NCI-H1694 treated with DMSO at 0.1 percent for 48 hours (cell line): ENCODE measurements around the gene PANK4.

Experiments
- DNase-seq: peaks from one replicate; lab custom pipeline; 2025; lab: John Stamatoyannopoulos, UW

Gene PANK4

DNA sequence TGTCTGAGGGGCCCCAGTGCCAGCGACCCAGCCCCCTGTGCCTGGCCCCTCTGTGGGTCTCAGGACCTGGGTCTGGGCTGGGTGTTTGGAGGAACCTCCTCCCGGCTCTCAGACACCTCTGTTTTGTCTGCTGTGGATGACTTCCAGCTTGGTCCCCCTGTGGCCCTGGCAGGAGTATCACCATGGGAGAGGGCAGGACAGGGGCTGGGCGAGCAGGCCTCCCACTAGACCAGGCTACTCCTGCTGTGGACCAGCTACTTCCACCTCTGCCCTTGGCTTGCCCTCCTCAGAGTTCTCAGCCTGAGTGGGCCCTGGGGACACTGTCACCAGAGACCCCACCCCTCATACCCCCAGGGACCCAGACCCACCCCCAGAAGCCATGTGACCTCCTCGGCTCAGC lies 28.5 kb downstream of the PANK4 start:
- no peak for DNase-seq

DNA sequence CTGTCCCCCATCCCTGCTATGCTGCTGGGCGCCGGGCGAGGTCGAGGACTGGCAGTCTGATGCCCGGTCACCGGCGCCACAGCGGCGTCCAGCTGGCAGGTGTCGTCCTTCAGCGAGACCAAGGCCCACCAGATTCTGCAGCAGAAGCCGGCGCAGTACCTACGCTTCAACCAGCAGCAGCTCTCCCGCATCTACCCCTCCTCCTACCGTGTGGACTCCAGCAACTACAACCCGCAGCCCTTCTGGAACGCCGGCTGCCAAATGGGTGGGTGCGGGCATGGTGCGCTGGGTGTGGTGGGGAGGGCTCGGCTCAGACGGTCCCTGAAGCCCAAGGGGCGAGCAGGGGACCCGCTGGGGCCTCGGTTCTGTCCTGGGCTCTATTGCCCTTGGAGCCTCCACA lies 29.6 kb downstream of the PANK4 start:
- DNase-seq = no peak

DNA sequence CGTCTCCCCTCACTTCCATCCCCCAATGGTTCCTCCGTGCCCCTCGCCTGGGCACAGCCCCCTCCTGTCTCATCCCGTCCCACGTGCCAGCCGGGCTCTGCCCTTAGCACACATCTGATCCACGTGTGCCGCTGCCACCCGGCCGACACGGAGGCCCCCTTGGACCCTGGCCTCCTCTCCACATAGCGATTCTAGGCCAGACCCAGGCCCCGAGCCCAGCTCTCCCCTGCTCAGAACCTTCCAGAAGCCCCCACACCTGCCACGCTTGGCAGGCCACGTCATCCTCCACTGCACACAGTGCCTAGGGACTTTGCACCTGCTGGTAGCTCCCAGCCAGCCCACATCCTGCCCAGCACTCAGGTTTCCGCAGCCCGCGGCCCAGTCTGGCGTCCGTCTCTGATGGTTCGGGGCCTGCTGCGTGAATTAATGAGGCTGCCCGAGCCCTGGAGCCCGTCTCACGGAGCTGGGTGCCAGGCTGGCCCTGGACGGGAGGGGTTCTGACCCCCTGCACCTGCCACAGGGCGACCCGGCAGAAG lies 30.2 kb downstream of the PANK4 start:
- no peak for DNase-seq

DNA sequence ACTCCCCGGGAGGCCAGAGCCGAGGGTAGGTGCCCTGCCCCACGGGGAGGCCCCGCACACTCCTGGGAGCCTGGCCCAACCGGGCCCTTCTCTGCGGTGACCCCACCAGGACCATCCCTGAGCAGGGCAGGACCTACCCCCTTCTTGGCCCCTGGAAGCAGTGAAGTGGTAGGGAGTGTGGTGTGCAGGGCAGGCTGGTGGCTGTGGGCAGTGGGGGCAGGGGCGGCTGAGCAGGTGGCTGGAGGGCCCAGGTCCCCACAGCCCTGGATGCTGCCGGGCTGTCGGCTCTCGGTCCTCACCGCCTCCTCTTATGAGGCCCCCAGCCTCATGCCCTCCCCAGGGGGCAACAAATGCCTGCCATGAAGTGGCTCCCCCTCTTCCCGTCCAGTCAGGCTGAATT lies 30.9 kb downstream of the PANK4 start:
- no peak for DNase-seq

DNA sequence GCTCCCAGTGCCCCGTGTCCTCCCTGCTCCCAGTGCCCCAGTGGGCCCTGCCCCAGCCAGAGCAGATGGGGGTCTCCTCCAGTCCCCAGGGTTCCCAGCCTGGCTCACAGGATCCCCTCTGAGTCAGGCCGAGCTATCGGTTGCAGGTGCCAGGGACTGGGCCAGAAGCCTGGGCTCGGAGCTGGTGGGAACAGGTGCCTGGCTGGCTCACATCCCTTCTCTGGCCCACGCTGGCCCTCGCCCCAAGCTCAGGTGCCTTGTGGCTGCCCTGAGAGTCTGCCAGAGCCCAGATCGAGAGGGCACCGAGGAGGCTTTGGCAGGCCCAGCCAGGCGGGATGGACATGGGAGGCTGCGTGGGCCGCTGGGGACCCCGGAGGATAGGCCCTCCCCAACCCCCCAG lies 31.4 kb downstream of the PANK4 start:
- DNase-seq = no peak

DNA sequence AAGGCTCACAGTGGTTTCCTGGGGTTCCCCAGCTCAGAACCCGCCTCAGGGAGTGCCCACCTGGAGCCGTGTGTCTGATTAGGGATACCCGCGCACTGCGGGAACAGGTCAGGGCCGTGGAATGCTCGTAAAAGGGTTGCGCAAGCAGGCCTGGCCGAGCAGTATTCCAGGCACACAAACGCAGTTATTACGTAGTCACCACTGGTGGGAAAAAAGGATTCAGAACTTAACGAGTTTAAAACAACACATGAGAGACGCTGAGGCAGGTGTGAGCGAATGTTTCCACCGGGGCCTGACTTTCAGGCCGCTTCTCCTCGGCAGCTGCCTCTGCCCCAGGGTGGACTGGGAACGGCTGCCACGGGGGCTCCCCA lies 32.1 kb downstream of the PANK4 start:
- DNase-seq = no peak

DNA sequence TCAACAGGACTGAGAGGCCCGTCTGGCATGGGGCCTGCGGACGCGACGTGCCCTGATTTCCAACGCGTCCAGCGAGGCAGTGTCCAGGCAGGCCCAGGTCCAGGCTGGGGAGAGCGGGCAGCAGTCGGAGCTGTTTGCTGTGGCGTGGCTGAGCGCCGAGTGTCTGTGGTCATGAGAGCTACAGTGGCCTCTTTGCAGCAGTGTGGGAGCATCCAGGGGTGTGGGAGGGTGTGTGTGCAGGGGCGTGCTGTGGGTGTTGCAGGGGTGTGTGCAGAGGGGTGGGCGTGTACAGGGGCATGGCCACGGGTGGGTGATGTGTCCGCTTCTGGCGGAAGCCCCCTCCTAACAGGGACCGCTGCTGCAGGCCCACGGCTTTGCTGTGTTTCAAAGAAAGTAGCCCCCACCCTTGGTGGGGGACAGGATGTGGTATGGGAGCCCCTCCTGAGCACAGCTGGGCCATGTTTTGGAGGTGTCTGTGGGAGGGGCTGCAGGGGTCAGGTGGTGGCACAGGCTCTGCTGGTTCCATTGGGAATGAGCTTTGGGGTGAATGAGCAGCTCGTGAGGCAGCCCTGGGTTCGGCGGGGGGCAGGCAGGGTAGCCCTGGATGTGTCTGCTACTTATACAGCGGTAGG lies 32.6 kb downstream of the PANK4 start:
- no peak for DNase-seq

DNA sequence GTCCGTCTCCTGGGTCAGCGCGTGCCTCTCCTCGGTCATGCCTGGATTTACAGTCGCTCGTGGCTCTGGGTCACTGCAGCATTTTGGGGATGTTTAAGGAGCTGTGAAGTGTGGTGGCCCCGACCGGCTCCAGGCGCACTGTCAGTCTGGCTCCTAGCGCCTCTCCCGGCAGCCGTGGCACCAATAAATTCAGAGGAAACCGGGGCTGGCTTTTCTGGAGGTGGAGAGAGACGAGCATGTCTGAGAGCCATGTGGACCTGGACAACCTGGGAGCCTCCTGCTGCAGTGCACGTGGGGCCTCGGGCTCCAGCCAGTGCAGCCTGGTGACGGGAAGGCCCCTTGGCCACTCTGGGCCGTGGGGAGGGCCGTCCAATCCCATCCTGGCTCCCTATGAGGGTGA lies 33.2 kb downstream of the PANK4 start:
- DNase-seq = no peak

DNA sequence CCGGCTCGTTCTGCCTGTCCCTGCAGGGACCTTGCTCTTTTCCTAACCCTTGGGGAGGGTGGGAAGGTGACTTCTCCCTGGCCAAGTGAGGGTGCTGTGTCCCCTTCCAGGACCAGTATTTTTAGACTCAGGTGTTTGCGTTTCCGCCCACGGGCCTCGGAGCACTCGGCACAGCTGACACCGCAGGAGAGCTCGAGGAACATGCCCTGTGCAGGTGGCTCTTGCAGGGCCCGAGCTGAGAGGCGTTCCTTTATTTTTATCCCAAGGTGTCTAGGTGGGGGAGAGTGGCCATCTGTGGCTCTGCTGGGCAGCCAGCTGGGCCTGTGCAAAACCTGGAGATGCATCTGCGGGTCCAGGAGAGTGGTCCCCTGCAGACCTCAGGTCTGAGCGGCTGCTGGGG lies 34.3 kb downstream of the PANK4 start:
- DNase-seq = no peak

DNA sequence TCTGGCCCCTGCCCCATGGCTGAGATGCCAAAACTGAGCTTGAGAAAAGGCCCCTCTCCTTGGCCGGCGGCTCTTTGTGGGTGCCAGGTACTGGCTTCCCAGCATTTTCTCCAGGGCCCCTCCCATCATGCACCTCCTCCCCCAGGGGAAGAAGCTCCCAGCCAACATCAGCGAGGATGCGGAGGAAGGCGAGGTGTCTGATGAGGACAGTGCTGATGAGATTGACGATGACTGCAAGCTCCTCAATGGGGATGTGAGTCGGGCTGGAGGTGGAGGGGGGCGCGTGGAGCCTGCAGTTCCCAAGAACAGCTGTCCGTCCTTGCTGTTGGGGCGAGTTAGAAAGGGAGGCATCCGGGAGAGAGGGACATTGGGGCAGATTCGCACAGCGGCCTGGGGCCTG lies 36.8 kb downstream of the PANK4 start:
- DNase-seq = no peak

DNA sequence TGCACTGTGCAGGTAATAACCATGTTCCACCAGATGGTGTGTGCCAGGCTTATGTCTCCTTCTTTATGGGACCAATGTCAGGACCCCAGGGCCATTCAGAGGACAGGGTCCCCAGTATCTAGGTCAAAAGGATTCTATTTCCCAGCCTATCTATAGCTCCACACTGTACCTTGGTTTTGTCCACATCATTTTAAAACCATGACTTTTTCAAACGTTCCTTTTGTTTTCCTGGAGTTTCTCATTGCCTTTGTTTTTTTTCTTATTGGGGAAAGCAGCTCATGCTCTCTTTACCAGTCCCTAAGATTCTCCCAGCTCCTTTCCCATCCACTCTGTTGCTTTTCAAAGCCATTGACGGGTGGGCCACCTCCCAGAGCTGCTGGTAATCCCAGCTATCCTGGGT lies 37.7 kb downstream of the PANK4 start:
- DNase-seq = no peak

DNA sequence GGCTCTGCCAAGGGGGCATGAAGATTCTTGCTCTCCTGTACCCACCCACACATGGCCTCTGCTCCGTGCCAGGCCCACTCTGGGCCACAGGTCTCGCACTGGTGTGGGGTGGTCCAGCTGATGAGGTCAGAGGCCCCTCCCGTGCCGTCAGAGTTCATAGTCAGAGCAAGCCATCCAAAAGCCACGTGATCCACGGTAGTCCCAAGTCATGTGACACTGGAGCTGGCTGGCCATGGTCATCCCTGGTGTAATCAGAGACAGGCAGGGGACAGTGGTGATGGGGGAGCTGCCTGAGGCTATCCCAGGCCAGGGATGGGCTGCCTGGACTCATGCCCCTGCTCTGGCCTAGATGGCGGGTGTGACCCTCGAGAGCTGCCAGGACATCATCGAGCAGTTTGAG lies 39.8 kb downstream of the PANK4 start:
- DNase-seq = no peak

DNA sequence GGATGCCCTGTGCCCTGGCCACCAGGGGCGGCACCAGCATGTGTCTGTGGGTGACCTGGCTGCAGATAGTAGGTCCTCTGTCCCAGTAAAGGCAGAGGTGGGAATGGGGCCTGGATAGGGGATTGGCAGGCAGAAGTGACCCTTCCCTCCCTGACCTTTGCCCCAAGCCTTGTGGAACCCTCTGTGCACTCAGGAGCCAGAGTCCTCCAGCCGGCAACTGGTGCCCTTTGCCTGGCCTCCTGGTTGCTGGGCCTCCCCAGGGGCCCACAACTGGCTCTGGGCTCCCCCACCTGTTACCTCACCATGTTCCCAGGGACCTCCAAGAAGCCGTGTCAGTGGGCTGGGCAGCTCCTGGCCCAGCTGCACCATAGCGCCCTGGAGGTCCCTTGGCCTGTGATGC lies 40.4 kb downstream of the PANK4 start:
- no peak for DNase-seq

DNA sequence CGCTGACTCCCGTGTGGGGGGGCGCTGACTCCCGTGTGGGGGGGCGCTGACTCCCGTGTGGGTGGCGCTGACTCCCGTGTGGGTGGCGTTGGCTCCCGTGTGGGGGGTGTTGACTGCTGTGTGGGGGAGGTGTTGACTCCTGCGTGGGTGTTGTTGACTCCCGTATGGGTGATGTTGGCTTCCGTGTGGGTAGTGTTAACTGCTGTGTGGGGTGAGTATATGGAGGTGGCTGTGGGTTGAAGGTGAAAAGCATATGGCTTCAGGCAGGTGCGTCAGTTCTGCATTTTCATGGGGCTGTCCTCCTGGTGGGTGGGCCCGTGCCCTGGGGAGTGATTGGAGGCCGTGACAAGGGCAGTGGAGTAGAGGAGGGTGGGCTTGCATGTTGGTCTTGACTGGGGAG lies 42.4 kb downstream of the PANK4 start:
- no peak for DNase-seq

DNA sequence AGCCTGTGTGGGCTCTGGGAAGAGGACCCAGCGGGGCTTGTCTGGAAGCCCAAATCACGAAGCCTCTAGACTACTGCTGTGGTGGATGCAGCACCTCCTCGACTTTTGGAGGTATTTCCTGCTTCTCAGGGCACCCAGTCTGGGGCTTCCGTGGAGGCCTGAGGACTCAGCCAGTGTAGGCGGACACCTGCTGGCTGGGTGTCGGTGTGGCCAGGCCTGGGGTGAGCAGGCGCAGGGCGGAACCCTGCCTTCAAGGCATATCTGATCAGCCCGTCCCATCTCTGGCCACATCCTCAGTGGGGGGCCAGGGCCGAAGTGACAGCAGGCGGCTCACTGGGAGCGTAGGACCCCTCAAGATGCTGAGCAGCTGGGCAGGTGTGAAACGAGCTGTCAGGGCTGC lies 43.4 kb downstream of the PANK4 start:
- no peak for DNase-seq

DNA sequence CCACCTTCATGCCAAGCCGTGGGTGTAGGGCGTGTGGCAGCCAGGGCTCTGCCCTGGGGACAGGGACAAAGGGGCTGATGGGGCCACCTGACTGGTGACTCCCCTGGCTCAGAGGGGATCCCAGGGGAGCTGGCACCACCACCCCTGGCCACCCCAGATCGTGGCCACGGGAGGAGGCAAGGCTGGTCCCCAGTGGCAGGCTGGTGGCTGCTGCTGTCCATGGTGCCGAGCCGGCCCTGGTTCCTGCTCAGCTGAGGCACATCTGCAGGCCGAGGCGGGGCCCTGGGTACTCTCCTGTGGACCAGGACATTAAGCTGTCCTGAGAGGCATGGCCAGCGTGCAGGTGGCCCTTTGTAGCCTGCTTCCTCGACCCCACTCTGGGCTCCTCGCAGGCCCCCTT lies 43.8 kb downstream of the PANK4 start:
- DNase-seq = no peak

DNA sequence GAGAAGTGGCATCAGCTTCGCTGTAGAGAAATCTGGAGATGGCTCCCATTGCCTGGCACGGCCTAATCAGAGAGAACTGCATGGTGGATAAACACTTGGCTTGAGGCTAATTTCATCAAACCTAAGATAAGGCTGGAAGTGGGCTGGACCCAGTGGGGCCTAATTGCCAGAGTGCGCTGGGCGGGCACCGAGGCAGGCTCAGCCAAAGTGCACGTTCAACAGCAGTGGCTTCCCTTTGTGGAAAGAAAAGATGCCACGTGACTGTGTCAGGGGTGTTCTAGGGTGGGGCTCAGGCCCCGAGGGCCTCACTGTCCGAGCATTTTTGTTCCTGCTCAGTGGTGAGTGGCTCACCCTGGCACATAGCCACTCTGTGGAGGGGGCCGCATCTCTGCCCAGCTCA lies 44.5 kb downstream of the PANK4 start:
- DNase-seq = no peak

DNA sequence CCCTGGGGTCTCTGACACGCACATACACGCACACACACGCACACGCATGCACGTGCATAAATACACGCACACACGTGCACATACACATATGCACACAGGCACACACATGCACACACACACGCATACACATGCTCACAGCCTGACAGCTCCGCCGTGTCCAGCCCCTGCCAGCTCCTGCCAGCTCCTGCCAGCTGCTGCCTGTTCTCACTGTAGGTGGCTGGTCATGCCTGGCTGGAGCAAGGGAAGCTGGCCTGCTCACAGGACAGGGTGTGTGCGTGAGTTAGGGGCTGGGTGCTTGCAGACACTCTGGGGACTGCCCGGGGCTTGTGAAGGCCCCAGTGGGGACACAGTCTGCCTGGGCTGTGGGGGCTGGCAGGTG lies 45.4 kb downstream of the PANK4 start:
- DNase-seq = peak; percentile 27

DNA sequence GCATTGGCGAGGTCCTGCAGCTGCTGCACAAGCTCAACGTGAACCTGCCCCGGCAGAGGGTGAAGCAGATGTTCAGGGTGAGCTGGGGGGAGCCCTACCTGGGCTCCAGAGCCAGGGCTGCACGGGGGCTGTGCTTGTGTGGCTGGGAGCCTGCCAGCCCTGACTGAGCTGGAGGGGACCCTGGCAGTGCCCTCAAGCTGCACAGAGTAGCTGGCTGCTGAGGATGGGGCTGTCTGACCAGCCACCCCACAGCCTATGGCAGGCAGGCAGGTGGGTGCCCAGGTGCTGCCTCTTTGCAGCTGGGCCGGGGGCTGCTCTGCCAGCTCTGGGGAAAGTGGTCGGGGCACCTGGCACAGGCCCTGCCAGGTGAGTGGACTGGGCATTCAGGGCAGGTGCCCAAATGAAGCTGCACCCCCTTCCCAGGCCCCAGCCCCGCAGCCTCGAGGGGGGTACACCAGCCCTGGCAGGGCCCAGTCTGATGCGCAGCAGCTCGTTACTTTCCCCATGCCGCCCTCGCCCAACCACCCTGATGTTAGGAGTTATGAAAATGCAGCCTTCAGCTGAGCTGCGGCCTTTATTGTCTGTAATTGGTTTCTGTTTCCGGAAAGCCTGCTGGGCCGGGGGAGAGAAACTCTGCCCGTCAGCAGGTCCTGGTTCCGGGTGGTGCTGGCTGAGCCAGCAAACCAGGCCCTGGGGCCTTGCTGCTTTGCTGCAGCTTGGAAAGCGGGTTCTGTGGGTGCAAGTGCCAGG lies 46.0 kb downstream of the PANK4 start:
- peak; percentile 21 for DNase-seq

DNA sequence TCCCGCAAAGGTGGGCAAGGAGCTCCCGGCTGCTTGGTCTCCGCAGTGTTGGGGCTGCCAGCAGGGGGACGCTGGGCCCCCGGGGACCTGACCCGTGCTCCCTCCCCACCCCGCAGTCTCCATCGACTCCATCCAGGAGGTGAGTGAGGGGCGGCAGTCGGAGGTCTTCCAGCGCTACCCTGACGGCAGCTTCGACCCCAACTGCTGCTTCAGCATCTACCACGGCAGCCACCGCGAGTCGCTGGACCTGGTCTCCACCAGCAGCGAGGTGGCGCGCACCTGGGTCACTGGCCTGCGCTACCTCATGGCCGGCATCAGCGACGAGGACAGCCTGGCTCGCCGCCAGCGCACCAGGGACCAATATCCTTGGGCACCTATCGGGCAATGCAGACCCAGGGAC lies 46.8 kb downstream of the PANK4 start:
- DNase-seq = no peak

DNA sequence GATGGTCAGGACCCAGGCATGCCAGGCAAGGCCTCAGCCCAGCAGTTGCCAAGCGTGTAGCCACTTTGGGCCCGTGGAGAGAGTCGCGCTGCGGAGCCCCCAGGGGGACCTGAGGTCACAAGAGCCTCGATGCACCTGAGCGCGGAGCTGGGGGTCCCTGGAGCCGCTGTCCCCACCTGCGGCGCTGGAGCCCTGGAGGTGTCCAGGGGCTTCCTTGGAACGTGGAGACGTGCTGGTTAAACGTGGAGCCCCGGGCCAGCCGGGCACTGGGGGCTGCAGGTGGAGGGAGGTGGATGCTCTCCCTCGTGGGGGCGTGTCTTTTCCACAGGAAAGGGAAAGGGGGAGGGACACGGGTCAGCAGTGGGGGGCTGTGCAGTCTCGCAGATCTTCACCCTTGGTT lies 47.2 kb downstream of the PANK4 start:
- no peak for DNase-seq

DNA sequence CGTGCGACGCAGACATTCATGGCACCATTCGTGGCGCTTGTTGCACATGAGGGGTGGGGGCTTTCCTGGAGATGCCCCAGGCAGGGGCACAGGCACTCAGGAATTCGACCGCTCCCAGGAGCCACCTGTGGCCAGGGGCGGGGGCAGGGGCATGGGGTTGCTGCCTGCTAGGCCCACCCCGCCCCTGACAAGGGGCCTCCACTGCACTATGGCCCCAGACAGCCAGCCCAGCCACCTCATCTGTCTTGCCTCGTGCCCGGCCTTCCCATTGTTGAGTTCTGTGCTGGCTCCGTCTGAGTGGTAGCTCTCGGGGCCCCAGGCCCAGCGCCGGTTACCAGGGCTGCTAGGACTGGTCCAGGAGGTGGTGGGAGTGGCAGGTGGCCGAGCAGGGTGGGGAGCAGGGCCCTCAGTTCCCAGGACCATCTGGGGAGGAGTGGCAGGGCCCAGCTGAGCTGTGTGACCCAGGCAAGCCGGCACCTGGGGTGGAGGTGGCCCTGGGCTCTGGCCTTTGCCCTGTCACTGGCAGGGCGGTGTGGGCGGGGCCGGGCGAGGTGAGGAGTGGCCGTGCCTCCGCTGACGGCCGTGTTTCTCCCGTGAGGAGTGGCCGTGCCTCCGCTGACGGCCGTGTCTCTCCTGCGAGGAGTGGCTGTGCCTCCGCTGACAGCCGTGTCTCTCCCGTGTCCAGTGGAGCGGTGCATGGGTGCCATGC lies 48.5 kb downstream of the PANK4 start:
- DNase-seq = no peak

DNA sequence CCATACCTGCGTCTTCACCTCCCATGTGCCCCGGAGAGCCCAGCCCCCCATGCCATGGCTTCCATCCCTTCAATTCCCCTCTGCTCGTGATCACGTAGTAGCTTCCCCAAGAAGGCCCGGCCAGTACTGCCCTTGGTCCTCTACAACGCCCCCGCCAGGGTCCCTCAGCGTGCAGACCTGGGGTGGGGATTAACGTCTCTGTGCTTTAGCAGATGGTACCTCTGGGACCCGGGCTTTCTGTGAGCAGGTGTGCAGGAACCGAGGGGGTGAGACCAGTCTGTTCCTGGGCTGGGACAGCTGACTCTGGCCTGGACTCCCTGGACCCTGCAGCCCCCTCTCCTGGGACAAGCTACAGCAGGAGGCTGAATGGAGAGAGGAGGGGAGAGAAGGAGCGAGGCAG lies 49.1 kb downstream of the PANK4 start:
- no peak for DNase-seq
